Stimulated activated naive B cell treated with anti-CD40 and anti-IgM and Interleukin-4, amounts not matched to agents 10 μg/mL and 1 μg/mL and 100 μg/mL, for 72 hours (primary cell): ENCODE measurements around the gene SORCS1.

Source experiments
- ATAC-seq, 2 donors: fragments of 150-1000 bp; cut with Tn5 transposase; replicated peaks; 2 replicates each; pipeline ENCODE4 v1.10.0; 2021; ENCODE audit warnings: moderate library complexity in 1 of 2
- DNase-seq: peaks from one replicate; pipeline ENCODE4 v3.0.0; 2021
- H3K27ac Mint-ChIP-seq: one replicate; pipeline ENCODE4 v1.8.0; 2022; ENCODE audit warnings: mild to moderate bottlenecking, mixed read lengths
- H3K27me3 Mint-ChIP-seq, 2 donors: one replicate each; pipeline ENCODE4 v1.8.0; 2022; ENCODE audit warnings: mixed read lengths in 2 of 2
- H3K36me3 Mint-ChIP-seq, 2 donors: one replicate each; pipeline ENCODE4 v1.8.0; 2022; ENCODE audit warnings: mixed read lengths in 2 of 2, mild to moderate bottlenecking in 1 of 2
- H3K4me1 Mint-ChIP-seq, 2 donors: one replicate each; pipeline ENCODE4 v1.8.0; 2022; ENCODE audit warnings: mixed read lengths in 2 of 2, mild to moderate bottlenecking in 1 of 2
- H3K4me3 Mint-ChIP-seq, 2 donors: one replicate each; pipeline ENCODE4 v1.8.0; 2022; ENCODE audit warnings: mild to moderate bottlenecking in 2 of 2, mixed read lengths in 2 of 2, moderate library complexity in 1 of 2
- H3K9me3 Mint-ChIP-seq, 2 donors: one replicate each; pipeline ENCODE4 v1.8.0; 2022; ENCODE audit warnings: mixed read lengths in 2 of 2, mild to moderate bottlenecking in 1 of 2

Gene SORCS1

GRCh38 chr10:106571192-106571946 is 593.1 kb downstream of the SORCS1 start:
- H3K27me3 Mint-ChIP-seq: peaks cover 5 to 8% of the 10 kb centered on the region in 2 donors
- no peaks in the 10 kb centered on the region for H3K36me3 Mint-ChIP-seq
- no peak for ATAC-seq
- H3K27ac Mint-ChIP-seq: no peak overlapping the region
- H3K9me3 Mint-ChIP-seq: no peaks in the 10 kb centered on the region
- H3K4me3 Mint-ChIP-seq: no peak overlapping the region
- H3K4me1 Mint-ChIP-seq: no peaks in the 10 kb centered on the region
- DNase-seq: no peak

GRCh38 chr10:106570268-106570667 is 594.2 kb downstream of the SORCS1 start:
- no peak overlapping the region for H3K4me3 Mint-ChIP-seq
- ATAC-seq: no peak

GRCh38 chr10:106567629-106568028 is 596.9 kb downstream of the SORCS1 start:
- no peak overlapping the region for H3K4me3 Mint-ChIP-seq
- no peak overlapping the region for H3K27ac Mint-ChIP-seq
- DNase-seq (no peak), ATAC-seq (no peak)
- no peaks in the 10 kb centered on the region for H3K36me3 Mint-ChIP-seq
- H3K9me3 Mint-ChIP-seq: no peaks in the 10 kb centered on the region
- no peaks in the 10 kb centered on the region for H3K27me3 Mint-ChIP-seq
- H3K4me1 Mint-ChIP-seq: no peaks in the 10 kb centered on the region

More at GRCh38 chr10:106570268-106570667, 594.2 kb downstream of the SORCS1 start:
- Mint-ChIP-seq H3K9me3 (no peaks in the 10 kb centered on the region), H3K27ac (no peak overlapping the region), H3K4me1 (no peaks in the 10 kb centered on the region), H3K36me3 (no peaks in the 10 kb centered on the region), H3K27me3 (no peaks in the 10 kb centered on the region)
- no peak for DNase-seq

GRCh38 chr10:106566873-106567272 is 597.6 kb downstream of the SORCS1 start:
- ATAC-seq (no peak), DNase-seq (no peak)
- no peak overlapping the region for H3K4me3 Mint-ChIP-seq
- no peaks in the 10 kb centered on the region for H3K9me3 Mint-ChIP-seq
- no peaks in the 10 kb centered on the region for H3K27me3 Mint-ChIP-seq
- no peak overlapping the region for H3K27ac Mint-ChIP-seq
- H3K36me3 Mint-ChIP-seq: no peaks in the 10 kb centered on the region
- no peaks in the 10 kb centered on the region for H3K4me1 Mint-ChIP-seq

- Mint-ChIP-seq H3K9me3 (no peaks in the 10 kb centered on the region), H3K36me3 (no peaks in the 10 kb centered on the region), H3K27ac (no peak overlapping the region), H3K4me1 (no peaks in the 10 kb centered on the region), H3K27me3 (no peaks in the 10 kb centered on the region), H3K4me3 (no peak overlapping the region)
- no peak for ATAC-seq
- DNase-seq: no peak
These were observed 599.0 kb downstream of the SORCS1 start for GRCh38 chr10:106565546-106565945.

GRCh38 chr10:106563384-106563783 is 601.1 kb downstream of the SORCS1 start:
- Mint-ChIP-seq H3K36me3 (no peaks in the 10 kb centered on the region), H3K27ac (no peak overlapping the region), H3K9me3 (no peaks in the 10 kb centered on the region), H3K4me3 (no peak overlapping the region), H3K4me1 (no peaks in the 10 kb centered on the region), H3K27me3 (no peaks in the 10 kb centered on the region)
- no peak for DNase-seq
- ATAC-seq: no peak

GRCh38 chr10:106560925-106561640 is 603.4 kb downstream of the SORCS1 start:
- DNase-seq: no peak
- no peak overlapping the region for H3K27ac Mint-ChIP-seq
- no peaks in the 10 kb centered on the region for H3K27me3 Mint-ChIP-seq
- ATAC-seq: no peak
- H3K4me3 Mint-ChIP-seq: no peak overlapping the region
- H3K9me3 Mint-ChIP-seq: no peaks in the 10 kb centered on the region
- H3K4me1 Mint-ChIP-seq: no peaks in the 10 kb centered on the region
- no peaks in the 10 kb centered on the region for H3K36me3 Mint-ChIP-seq

GRCh38 chr10:106559442-106559841 is 605.1 kb downstream of the SORCS1 start:
- Mint-ChIP-seq H3K4me1 (no peaks in the 10 kb centered on the region), H3K27me3 (no peaks in the 10 kb centered on the region), H3K4me3 (no peak overlapping the region), H3K36me3 (no peaks in the 10 kb centered on the region), H3K27ac (no peak overlapping the region), H3K9me3 (no peaks in the 10 kb centered on the region)
- ATAC-seq: no peak
- no peak for DNase-seq

- H3K9me3 Mint-ChIP-seq: no peaks in the 10 kb centered on the region
- H3K4me1 Mint-ChIP-seq: no peaks in the 10 kb centered on the region
- H3K36me3 Mint-ChIP-seq: no peaks in the 10 kb centered on the region
- ATAC-seq: no peak
- no peak overlapping the region for H3K27ac Mint-ChIP-seq
- DNase-seq: no peak
- H3K4me3 Mint-ChIP-seq: no peak overlapping the region
- H3K27me3 Mint-ChIP-seq: no peaks in the 10 kb centered on the region
These were observed 606.4 kb downstream of the SORCS1 start for GRCh38 chr10:106557951-106558733.

- no peaks in the 10 kb centered on the region for H3K4me1 Mint-ChIP-seq
- ATAC-seq (no peak), DNase-seq (no peak)
- H3K27me3 Mint-ChIP-seq: no peaks in the 10 kb centered on the region
- no peak overlapping the region for H3K27ac Mint-ChIP-seq
- no peaks in the 10 kb centered on the region for H3K36me3 Mint-ChIP-seq
- H3K9me3 Mint-ChIP-seq: no peaks in the 10 kb centered on the region
- H3K4me3 Mint-ChIP-seq: no peak overlapping the region
These were observed 607.5 kb downstream of the SORCS1 start for GRCh38 chr10:106557053-106557452.

GRCh38 chr10:106555599-106555998 is 608.9 kb downstream of the SORCS1 start:
- no peaks in the 10 kb centered on the region for H3K9me3 Mint-ChIP-seq
- H3K4me3 Mint-ChIP-seq: no peak overlapping the region
- no peak overlapping the region for H3K27ac Mint-ChIP-seq
- no peak for ATAC-seq
- H3K4me1 Mint-ChIP-seq: no peaks in the 10 kb centered on the region
- no peaks in the 10 kb centered on the region for H3K36me3 Mint-ChIP-seq
- no peaks in the 10 kb centered on the region for H3K27me3 Mint-ChIP-seq
- DNase-seq: no peak

GRCh38 chr10:106551501-106552062 is 612.9 kb downstream of the SORCS1 start:
- H3K9me3 Mint-ChIP-seq: peaks cover 0 to 4% of the 10 kb centered on the region in 2 donors
- no peaks in the 10 kb centered on the region for H3K36me3 Mint-ChIP-seq

GRCh38 chr10:106548832-106549231 is 615.7 kb downstream of the SORCS1 start:
- ATAC-seq: no peak
- Mint-ChIP-seq H3K27ac (no peak overlapping the region), H3K9me3 (peaks cover 0 to 4% of the 10 kb centered on the region in 2 donors), H3K4me1 (no peaks in the 10 kb centered on the region), H3K36me3 (no peaks in the 10 kb centered on the region), H3K4me3 (no peak overlapping the region), H3K27me3 (peaks cover 0 to 5% of the 10 kb centered on the region in 2 donors)
- no peak for DNase-seq

More at GRCh38 chr10:106551501-106552062, 612.9 kb downstream of the SORCS1 start:
- H3K27ac Mint-ChIP-seq: no peak overlapping the region
- no peaks in the 10 kb centered on the region for H3K4me1 Mint-ChIP-seq
- no peak for ATAC-seq
- peaks cover 0 to 4% of the 10 kb centered on the region in 2 donors for H3K27me3 Mint-ChIP-seq
- H3K4me3 Mint-ChIP-seq: no peak overlapping the region
- DNase-seq: no peak

- Mint-ChIP-seq H3K36me3 (no peaks in the 10 kb centered on the region), H3K27me3 (peaks cover 0 to 5% of the 10 kb centered on the region in 2 donors), H3K4me3 (no peak overlapping the region), H3K4me1 (no peaks in the 10 kb centered on the region), H3K9me3 (peaks cover 0 to 4% of the 10 kb centered on the region in 2 donors), H3K27ac (no peak overlapping the region)
- no peak for ATAC-seq
- DNase-seq: no peak
These were observed 617.4 kb downstream of the SORCS1 start for GRCh38 chr10:106547047-106547635.
